ENCODE data around the gene DNMT3A.

DNMT3A gene

DNA sequence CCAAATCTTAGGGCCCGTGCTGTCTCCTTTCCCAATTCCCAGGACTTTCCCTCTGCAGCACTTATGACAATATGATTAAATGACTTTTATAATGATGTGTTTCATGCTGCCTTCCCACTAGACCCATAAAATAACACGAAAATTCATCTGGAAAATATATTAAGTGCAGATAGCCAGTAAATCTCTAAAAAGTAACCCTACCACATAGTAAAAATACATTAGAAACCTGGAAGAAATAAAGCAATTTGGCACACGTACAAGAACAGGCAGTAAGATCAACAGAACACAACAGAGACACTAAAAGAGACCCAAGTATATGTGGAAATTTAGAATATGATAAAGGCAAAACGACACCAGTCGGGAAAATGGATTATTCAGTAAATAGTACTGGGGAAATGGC lies 143.1 kb downstream of the DNMT3A start:
- no peak for FAIRE-seq
- TF ChIP-seq PAX5 (IDR thresholded peaks at IDR 0.05; ENCODE audit: insufficient read depth, low read length, severe bottlenecking) (no peak), TAF1 (IDR thresholded peaks at IDR 0.05; ENCODE audit: low read depth, low read length) (no peak), POLR2AphosphoS5 (IDR thresholded peaks at IDR 0.05; ENCODE audit: low read depth, low read length) (no peak)
- DNase-seq (ENCODE audit: insufficient read length, low spot score) = no peak

DNA sequence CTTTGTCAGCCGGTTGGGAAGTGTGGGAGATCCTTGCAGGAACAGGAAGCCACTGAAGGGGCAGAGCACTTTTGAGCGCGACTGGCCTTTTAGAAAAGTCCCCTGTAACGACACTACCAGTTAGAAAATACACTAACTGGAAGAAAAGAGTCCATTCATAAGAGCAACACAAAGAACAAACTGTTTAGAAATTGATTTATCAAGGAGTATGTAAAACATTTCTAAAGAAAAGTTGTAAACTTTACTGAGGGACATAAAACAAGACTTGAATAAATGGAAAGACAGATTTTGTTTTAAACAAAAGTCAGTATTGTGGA lies 143.6 kb downstream of the DNMT3A start:
- DNase-seq (ENCODE audit: insufficient read length, low spot score) = no peak
- no peak for TF ChIP-seq SPI1 (IDR thresholded peaks at IDR 0.05; ENCODE audit: low read depth, low read length)
- TF ChIP-seq TAF1 (IDR thresholded peaks at IDR 0.05; ENCODE audit: low read depth, low read length) = no peak
- TF ChIP-seq PAX5 (IDR thresholded peaks at IDR 0.05; ENCODE audit: insufficient read depth, low read length, severe bottlenecking) = no peak
- no peak for TF ChIP-seq POLR2AphosphoS5 (IDR thresholded peaks at IDR 0.05; ENCODE audit: low read depth, low read length)
- no peak for TF ChIP-seq POU2F2 (IDR thresholded peaks at IDR 0.05; ENCODE audit: low read depth, low read length)
- TF ChIP-seq POLR2A (IDR thresholded peaks at IDR 0.05; ENCODE audit: low read depth, low read length) = no peak
- FAIRE-seq = no peak

DNA sequence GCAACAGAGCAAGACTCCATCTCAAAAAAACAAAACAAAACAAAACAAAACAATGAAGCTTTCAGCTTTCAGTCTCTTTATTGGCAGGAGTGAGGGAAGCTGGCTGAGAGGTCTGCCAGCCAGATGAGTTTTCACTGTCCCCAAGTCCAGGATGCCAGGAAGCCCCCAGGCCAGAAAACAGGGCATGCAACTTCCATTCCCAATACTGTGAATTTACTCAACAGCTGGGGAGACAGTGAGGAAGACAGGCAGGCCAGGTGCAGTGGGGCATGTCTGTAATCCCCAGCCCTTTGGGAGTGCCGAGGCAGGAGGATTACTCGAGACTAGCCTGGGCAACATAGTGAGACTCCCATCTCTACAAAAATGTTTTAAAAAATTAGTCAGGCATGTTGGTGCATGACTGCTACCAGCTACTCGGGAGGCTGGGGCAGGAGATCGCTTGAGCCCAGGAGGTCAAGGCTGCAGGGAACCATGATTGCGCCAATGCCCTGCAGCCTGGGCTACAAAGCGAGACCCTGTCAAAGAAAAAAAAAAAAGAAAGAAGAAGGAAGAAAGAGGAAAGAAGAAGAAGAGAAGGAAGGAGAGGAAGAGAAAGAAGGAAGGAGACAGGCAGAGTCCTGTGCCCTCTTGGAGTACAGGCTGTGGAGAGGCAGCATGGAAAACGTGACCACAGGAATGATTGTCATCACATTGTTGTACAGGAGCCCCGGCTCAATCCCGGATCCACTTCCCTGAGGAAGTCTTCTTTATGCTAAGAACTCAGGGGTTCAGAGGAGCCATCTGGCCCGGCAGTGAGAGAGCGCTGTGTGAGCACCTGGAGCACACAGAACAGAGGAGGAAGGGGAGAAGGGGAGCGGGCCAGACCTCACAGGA lies 144.2 kb downstream of the DNMT3A start:
- DNase-seq (ENCODE audit: insufficient read length, low spot score) = no peak
- FAIRE-seq = no peak
- TF ChIP-seq PAX5 (IDR thresholded peaks at IDR 0.05; ENCODE audit: insufficient read depth, low read length, severe bottlenecking) = no peak
- no peak for TF ChIP-seq POU2F2 (IDR thresholded peaks at IDR 0.05; ENCODE audit: low read depth, low read length)
- TF ChIP-seq POLR2A (IDR thresholded peaks at IDR 0.05; ENCODE audit: low read depth, low read length) = no peak
- no peak for TF ChIP-seq POLR2AphosphoS5 (IDR thresholded peaks at IDR 0.05; ENCODE audit: low read depth, low read length)
- TF ChIP-seq SPI1 (IDR thresholded peaks at IDR 0.05; ENCODE audit: low read depth, low read length) = no peak
- no peak for TF ChIP-seq TAF1 (IDR thresholded peaks at IDR 0.05; ENCODE audit: low read depth, low read length)

DNA sequence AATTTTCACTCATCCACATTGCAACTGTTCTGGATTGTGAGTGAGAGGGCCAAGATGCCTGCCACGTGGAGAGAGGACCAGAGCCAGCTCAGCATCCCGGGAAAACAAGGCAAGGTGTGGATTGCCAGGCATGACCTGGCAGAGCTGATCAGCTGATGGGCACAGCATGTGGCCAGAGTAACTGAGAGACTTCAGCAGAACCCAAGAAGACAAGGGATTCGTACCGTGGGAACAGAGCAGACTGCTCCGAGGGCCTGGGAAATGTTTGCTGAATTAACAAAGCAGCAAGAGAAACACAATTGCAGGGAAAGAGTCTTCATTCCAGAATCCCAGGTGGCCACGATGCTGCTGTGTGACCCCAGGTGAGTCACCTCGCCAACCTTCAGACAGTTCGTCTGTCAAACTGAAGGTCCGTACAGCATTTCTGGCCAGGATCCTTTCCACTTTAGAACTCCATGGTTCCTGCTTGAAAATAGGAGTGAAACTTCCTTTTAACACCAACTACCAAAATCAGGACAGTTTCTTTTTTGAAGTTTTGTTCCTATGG lies 147.1 kb downstream of the DNMT3A start:
- DNase-seq (ENCODE audit: insufficient read length, low spot score) = no peak
- TF ChIP-seq POLR2A (IDR thresholded peaks at IDR 0.05; ENCODE audit: low read depth, low read length) = no peak
- TF ChIP-seq SPI1 (IDR thresholded peaks at IDR 0.05; ENCODE audit: low read depth, low read length) = no peak
- FAIRE-seq = no peak

DNA sequence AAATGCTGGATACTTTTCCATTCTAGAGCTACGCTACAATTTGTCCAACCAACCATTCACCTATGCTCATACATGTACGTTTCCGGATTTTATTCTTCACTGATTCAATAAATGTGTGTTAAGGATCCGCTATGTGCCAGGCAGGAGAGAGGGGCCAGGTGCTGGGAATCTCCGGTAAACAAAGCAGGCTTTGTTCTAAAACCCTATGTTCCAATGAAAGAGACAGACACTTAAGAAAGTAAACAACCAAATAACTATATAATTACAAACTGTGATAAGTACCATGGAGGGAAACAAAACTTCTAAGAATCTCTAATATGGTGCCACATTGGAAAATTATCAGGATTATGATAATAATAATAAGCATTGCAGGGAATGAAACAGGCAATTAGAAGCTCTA lies 151.2 kb downstream of the DNMT3A start:
- TF ChIP-seq POLR2A (IDR thresholded peaks at IDR 0.05; ENCODE audit: low read depth, low read length) (no peak), PAX5 (IDR thresholded peaks at IDR 0.05; ENCODE audit: insufficient read depth, low read length, severe bottlenecking) (no peak), POU2F2 (IDR thresholded peaks at IDR 0.05; ENCODE audit: low read depth, low read length) (no peak), SPI1 (IDR thresholded peaks at IDR 0.05; ENCODE audit: low read depth, low read length) (no peak), TAF1 (IDR thresholded peaks at IDR 0.05; ENCODE audit: low read depth, low read length) (no peak), POLR2AphosphoS5 (IDR thresholded peaks at IDR 0.05; ENCODE audit: low read depth, low read length) (no peak)
- FAIRE-seq (no peak), DNase-seq (ENCODE audit: insufficient read length, low spot score) (no peak)

DNA sequence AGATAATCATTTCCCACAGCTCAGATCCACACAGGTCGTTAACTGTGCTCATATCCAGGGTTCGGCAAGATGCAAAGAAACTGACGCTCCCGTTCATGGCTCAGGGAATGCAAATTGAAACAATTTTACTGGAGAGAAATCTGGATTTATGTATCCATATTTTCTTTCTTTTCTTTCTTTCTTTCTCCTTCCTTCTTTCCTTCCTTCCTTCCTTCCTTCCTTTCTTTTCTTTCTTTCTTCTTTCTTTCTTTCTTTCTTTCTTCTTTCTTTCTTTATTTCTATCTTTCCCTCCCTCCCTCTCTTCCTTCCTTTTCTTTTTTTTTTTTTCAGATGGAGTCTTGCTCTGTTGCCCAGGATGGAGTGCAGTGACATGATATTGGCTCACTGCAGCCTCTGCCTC lies 153.3 kb downstream of the DNMT3A start:
- FAIRE-seq = no peak
- no peak for TF ChIP-seq SPI1 (IDR thresholded peaks at IDR 0.05; ENCODE audit: low read depth, low read length)
- no peak for TF ChIP-seq POLR2AphosphoS5 (IDR thresholded peaks at IDR 0.05; ENCODE audit: low read depth, low read length)
- TF ChIP-seq POLR2A (IDR thresholded peaks at IDR 0.05; ENCODE audit: low read depth, low read length) = no peak
- DNase-seq (ENCODE audit: insufficient read length, low spot score) = no peak

DNA sequence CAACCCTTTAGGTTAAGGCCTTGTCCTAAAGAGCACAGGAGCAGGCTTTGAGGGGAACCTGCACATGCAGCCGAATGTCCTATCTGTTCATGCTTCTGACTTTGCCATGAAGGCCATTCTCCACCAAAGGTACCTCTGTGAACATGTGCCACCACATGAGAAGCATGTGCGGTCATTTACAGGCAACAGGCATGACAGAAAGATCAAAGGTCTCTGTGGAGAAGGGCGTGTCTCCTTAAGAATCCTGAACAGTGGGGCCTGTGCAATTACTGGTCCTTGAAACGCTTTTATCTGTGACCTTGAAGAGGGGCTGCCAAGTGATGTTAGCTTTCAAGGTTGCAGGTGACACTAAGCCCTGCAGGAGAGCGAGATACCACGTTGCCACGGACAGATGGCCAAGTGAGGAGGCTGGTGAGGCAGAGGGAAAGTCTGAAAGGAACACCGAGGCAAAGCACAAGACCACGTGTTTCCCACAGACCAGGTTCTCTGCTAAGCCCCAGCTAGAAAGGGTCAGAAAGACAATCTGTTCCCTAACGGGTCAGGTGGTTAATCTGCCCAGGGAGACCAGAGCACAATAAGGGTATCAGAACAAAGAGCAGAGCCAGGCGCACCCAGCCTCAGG lies 153.9 kb downstream of the DNMT3A start:
- FAIRE-seq (no peak), DNase-seq (ENCODE audit: insufficient read length, low spot score) (no peak)
- TF ChIP-seq PAX5 (IDR thresholded peaks at IDR 0.05; ENCODE audit: insufficient read depth, low read length, severe bottlenecking) (no peak), POLR2AphosphoS5 (IDR thresholded peaks at IDR 0.05; ENCODE audit: low read depth, low read length) (no peak), POU2F2 (IDR thresholded peaks at IDR 0.05; ENCODE audit: low read depth, low read length) (no peak), SPI1 (IDR thresholded peaks at IDR 0.05; ENCODE audit: low read depth, low read length) (no peak), POLR2A (IDR thresholded peaks at IDR 0.05; ENCODE audit: low read depth, low read length) (no peak), TAF1 (IDR thresholded peaks at IDR 0.05; ENCODE audit: low read depth, low read length) (no peak)

DNA sequence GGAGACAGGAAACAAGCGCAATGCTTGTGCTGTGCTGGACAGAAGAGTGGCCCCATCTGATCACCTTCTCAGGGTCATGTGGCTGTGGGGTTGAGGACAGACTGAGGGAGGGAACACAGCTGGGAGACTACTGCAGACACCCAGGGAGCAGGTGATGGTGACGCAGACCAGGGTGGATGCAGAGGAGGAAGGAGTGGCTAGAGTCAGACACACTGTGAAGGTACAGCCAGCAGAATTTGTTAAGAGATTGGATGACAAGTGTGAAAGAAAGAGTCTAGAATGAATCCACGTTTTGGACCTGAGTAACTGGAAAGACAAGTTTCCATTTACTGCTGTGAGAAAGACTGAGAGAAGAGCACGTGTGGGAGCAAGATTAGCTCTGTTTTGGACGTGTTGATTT lies 157.5 kb downstream of the DNMT3A start:
- no peak for TF ChIP-seq POU2F2 (IDR thresholded peaks at IDR 0.05; ENCODE audit: low read depth, low read length)
- TF ChIP-seq POLR2A (IDR thresholded peaks at IDR 0.05; ENCODE audit: low read depth, low read length) = no peak
- no peak for TF ChIP-seq PAX5 (IDR thresholded peaks at IDR 0.05; ENCODE audit: insufficient read depth, low read length, severe bottlenecking)
- no peak for TF ChIP-seq TAF1 (IDR thresholded peaks at IDR 0.05; ENCODE audit: low read depth, low read length)
- TF ChIP-seq POLR2AphosphoS5 (IDR thresholded peaks at IDR 0.05; ENCODE audit: low read depth, low read length) = no peak
- TF ChIP-seq SPI1 (IDR thresholded peaks at IDR 0.05; ENCODE audit: low read depth, low read length) = no peak
- FAIRE-seq (no peak), DNase-seq (ENCODE audit: insufficient read length, low spot score) (no peak)

DNA sequence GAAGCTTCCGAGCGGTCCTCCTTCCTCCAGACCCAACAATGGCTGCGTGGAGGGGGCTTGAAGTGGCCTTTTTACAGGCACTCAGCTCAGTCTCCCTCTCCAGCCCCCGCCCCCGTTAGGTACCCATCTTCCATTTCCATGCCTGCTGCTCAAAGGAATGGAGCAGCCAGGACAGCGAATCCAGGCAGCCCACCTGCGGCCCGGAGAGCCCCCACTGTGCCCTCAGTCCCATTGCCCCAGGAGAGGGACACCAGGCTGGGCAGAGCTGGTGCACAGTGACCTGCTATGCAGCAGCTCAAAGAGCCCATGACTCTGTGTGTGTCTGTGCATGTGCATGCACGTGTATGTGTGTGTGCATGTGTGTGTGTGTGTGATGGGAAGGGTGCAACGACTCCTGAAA lies 162.7 kb downstream of the DNMT3A start:
- no peak for DNase-seq (ENCODE audit: insufficient read length, low spot score)
- FAIRE-seq = no peak

More for the DNA sequence above, 162.7 kb downstream of the DNMT3A start:
- TF ChIP-seq TAF1 (IDR thresholded peaks at IDR 0.05; ENCODE audit: low read depth, low read length) = no peak
- no peak for TF ChIP-seq PAX5 (IDR thresholded peaks at IDR 0.05; ENCODE audit: insufficient read depth, low read length, severe bottlenecking)
- no peak for TF ChIP-seq POU2F2 (IDR thresholded peaks at IDR 0.05; ENCODE audit: low read depth, low read length)
- no peak for TF ChIP-seq SPI1 (IDR thresholded peaks at IDR 0.05; ENCODE audit: low read depth, low read length)
- TF ChIP-seq POLR2AphosphoS5 (IDR thresholded peaks at IDR 0.05; ENCODE audit: low read depth, low read length) = no peak
- TF ChIP-seq POLR2A (IDR thresholded peaks at IDR 0.05; ENCODE audit: low read depth, low read length) = no peak

Measured in GM12891 (cell line).